GM06990 (cell line): ENCODE data around the gene IKZF4.
"Not testable (repeated sequence)": the region's sequence is repeated elsewhere in the genome, so short reads cannot be mapped to it uniquely, and the experiment has no call there.

Experiments
- DNase-seq: peaks from one replicate; pipeline ENCODE4 v3.0.0-alpha.2; 2011; ENCODE audit not compliant: insufficient read length; ENCODE audit errors: extremely low read depth
- H3K27me3 ChIP-seq: replicated peaks from 2 replicates; pipeline ENCODE4 v1.6.0; 2011; ENCODE audit warnings: low read length; ENCODE audit not compliant: control insufficient read depth, insufficient read depth
- H3K36me3 ChIP-seq: 2 replicates; pipeline ENCODE4 v1.5.1; 2011; ENCODE audit warnings: low read length; ENCODE audit not compliant: control insufficient read depth, insufficient read depth
- H3K4me3 ChIP-seq: replicated peaks from 2 replicates; pipeline ENCODE4 v1.5.1; 2011; ENCODE audit warnings: low read depth, mild to moderate bottlenecking, control low read depth, low read length
- CTCF ChIP-seq: IDR thresholded peaks from 2 replicates; pipeline ENCODE4 v1.5.1; 2011; ENCODE audit warnings: low read length, control low read depth, mild to moderate bottlenecking, inconsistent platforms; ENCODE audit not compliant: insufficient read depth, poor library complexity, severe bottlenecking

The IKZF4 gene

GRCh38 chr12:56074396-56074795 lies 53.6 kb downstream of the IKZF4 start:
- H3K36me3 ChIP-seq = no peaks in the 10 kb centered on the region
- H3K27me3 ChIP-seq = no peaks in the 10 kb centered on the region
- no peak for DNase-seq
- no peak for TF ChIP-seq CTCF
- no peak overlapping the region for H3K4me3 ChIP-seq

GRCh38 chr12:56077966-56078365 lies 57.1 kb downstream of the IKZF4 start:
- H3K36me3 ChIP-seq, DNase-seq, H3K27me3 ChIP-seq, H3K4me3 ChIP-seq: not testable (repeated sequence)

- Histone ChIP-seq H3K27me3 (peaks cover 2% of the 10 kb centered on the region; the same call in 1 of the 2 replicates), H3K36me3 (no peaks in the 10 kb centered on the region), H3K4me3 (no peak overlapping the region)
- TF ChIP-seq CTCF = no peak
- DNase-seq = no peak
Measured at GRCh38 chr12:56078427-56078826, 57.6 kb downstream of the IKZF4 start.

GRCh38 chr12:56078931-56079722 lies 58.3 kb downstream of the IKZF4 start:
- DNase-seq = peak; percentile 54
- peaks cover 4% of the 10 kb centered on the region for H3K27me3 ChIP-seq
- H3K4me3 ChIP-seq = peak overlapping the region; percentile 61
- no peaks in the 10 kb centered on the region for H3K36me3 ChIP-seq
- peak; percentile 75 for TF ChIP-seq CTCF

- H3K27me3 ChIP-seq = peaks cover 4% of the 10 kb centered on the region
- peak within 1 kb of the TSS; percentile 61 for H3K4me3 ChIP-seq
- no peaks in the 10 kb centered on the region for H3K36me3 ChIP-seq
- peak; percentile 41 for DNase-seq
- TF ChIP-seq CTCF = no peak
Measured at GRCh38 chr12:56079723-56080555, 59.1 kb downstream of the IKZF4 start, which contains the start of gene ERBB3. ERBB3 (plus strand) TSS chr12:56080165; CDS start chr12:56080301, 136 bp downstream.

- Histone ChIP-seq H3K36me3 (no peaks in the 10 kb centered on the region), H3K4me3 (no peak overlapping the region), H3K27me3 (peaks cover 4% of the 10 kb centered on the region)
- DNase-seq = no peak
- no peak for TF ChIP-seq CTCF
Measured at GRCh38 chr12:56080556-56081138, 59.8 kb downstream of the IKZF4 start.
